Daoy (cell line): ENCODE measurements around the gene GOLIM4. TPM values are rescaled to one million over a fixed set of nuclear protein-coding genes. Genes with fewer than 3 reads are reported as not detected.
"Not testable (repeated sequence)": the region's sequence is repeated elsewhere in the genome, so short reads cannot be mapped to it uniquely, and the experiment has no call there.

ENCODE experiments used
- DNase-seq: peaks from one replicate; pipeline ENCODE4 v3.0.0-alpha.2; 2015; ENCODE audit warnings: low read depth
- total RNA-seq: library from RNA; depleted of rRNA; stranded (reverse); fragments of >200 nt; shearing (Covaris generic); gene quantifications from 2 replicates; pipeline ENCODE4 v1.2.3, GENCODE V29; 2014

Gene GOLIM4
- total RNA-seq, 1 experiment from 2014 or later = 40.1 TPM

GRCh38 chr3:168049367-168049974 is 46.3 kb downstream of the GOLIM4 start:
- peak; percentile 27 for DNase-seq

DNA sequence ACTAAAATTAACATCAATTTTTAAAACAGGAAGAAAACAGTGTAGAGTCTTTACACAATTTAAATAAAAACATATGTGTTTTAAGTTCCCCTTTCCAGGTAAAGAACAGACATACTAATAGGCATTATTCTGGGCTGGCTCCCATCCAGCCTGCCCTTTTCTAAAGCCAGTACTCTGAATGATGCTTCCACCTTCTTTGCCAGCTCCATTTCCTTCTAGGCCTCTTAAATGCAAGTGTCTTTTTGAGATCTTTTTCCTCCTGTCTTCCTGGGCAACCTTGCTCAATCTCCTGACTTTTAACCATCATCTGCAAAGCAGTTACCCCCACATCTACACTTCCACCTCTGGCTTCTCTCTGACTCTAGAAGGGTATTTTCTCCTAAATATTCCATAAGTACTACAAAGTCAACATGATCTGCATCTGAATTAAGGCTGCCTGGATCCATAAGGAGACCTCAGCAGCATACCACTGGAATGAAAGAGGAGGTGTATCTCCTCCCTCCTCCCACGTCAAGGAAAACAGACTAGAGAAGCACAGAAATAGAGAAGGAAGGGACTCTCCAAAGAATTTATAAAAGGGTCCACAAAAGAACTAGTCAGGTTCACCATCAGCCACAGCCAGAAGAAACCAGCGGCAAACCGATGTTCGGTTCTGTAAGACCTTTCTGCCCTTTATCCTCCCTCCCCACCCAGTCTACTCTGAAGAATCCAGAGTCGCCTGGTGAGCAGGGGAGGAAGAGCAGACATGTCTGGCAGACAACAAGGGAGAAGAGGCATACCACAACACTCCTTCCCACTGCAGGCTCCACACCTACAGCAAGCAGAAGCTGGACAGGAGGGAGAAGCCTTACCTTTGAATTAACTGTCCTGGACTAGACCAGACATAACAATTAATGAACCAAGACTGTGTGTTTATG is 47.1 kb downstream of the GOLIM4 start:
- DNase-seq = no peak

GRCh38 chr3:168047936-168048335 is 47.8 kb downstream of the GOLIM4 start:
- no peak for DNase-seq

GRCh38 chr3:168047190-168047795 is 48.4 kb downstream of the GOLIM4 start:
- peak; percentile 60 for DNase-seq

DNA sequence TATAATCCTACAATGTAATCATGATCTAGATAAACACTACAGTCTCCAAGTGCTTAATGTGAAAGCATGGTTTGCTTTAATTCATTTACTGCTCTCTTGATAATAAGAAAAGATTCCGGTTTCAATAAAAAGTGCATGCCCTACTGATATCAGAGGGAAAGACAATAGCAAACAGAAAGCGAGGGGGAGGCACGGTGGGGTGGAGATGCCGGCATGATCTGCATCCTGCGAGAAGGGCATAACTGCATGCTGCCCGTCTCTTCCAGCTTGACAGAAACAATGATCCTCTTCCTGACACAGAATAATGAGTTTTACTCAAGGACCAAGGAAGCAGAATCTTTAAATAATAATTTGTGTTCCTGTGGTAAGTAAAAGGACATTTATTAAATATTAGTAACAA is 51.7 kb downstream of the GOLIM4 start:
- DNase-seq = no peak

DNA sequence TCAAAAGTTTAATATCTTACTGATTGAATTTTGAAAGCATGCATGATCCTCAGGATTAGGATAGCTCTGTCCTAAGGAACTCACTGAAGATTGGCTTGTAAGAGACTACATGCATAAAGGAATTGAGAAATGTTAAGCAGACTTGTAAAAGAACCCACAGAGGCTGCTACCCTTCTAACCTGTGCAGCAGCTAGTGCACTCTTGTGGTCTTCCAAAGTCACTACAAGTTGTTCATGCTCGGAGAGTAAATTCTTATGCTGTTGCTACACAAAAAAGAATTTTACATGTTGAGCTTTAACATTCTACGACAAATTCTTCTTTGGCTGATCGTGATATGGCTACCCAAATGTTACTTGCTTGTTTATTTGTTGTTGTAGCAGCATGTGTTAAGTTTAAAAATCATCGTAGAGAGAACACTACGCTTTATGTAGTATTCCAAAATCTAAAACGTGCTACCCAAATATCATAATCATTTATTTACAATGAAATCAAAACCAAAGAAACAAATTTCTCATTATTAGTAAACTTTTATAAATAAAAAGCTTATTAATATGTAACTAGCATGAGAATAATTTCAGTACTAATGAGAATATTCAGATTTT is 55.0 kb downstream of the GOLIM4 start:
- DNase-seq = peak; percentile 34

DNA sequence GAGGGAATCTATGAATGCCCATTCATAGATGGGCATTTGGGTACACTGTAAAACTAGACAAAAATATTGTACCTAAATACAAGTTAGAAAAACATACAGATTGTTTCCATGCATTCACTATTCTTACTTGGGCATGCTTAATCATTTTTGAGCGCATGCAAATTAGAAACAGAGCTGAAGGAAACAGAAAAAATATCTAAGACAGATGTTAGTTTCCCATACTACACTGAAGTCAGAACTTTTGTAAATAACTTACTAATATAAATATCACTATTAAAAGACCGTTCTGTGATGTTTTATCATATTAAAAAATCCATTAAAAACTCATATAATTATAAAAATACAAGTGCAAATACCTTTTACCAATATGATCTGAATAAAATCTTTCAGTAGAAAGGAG is 58.7 kb downstream of the GOLIM4 start:
- DNase-seq = no peak

DNA sequence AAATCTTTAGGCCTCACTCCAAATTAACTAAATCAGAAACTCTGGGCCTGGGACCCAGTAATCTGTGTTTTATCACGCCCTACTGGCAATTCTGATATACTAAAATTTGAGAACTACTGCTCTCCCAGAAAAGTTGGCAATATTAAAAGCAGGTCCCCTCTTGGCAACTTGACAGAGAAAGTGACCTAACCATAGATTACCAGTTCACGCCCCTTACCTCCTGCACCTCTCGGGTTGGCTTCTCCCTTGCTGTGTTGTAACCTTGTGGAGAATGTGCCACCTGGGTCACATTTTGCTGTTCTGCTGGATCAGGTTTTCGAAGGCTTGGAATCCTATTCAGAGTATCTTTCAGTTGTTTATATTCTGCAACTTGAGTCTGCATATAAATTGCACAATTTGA is 59.1 kb downstream of the GOLIM4 start:
- no peak for DNase-seq

DNA sequence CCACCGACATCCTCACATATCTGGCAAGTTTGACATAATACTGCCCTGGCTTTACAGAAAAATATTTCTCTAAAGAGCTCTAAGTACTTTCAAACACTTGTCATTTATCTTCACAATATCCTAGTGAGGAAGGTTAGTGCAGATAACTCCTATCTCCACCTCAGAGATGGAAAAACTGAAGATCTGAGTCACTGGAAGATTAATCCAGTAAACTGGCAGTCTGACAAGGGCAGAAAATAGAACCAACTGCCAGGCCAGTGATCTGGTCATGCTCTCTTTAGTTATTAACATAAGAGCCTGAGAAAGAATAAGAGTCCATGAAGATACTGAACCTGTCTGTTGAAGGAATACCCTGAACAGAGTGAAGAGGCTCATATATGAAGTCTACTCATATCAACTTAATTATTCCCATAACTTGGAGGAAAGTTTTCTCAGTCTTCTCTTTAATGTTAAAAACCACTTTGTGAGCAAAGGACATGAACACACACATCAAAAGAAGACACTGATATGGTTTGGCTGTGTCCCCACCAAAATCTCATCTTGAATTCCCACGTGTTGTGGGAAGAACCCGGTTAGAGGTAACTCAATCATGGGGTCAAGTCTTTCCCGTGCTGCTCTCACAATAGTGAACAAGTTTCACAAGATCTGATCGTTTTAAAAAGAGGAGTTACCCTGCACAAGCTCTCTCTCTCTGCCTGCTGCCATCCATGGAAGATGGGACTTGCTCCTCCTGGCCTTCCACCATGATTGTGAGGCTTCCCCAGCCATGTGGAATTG is 61.4 kb downstream of the GOLIM4 start:
- DNase-seq = peak; percentile 8

DNA sequence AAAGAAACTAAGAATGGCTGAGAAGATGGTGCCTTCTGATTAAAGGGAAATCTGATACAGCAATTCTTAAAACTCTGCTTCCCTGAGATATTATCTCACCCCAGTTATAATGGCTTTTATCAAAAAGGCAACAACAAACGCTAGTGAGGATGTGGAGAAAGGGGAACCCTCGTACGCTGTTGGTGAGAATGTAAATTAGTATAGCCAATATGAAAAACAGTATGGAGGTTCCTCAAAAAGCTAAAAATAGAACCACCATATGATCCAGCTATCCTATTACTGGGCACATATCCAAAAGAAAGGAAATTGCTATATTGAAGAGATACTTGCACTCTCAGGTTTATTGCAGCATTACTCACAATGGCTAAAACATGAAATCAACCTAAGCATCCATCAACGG is 65.1 kb downstream of the GOLIM4 start:
- no peak for DNase-seq

DNA sequence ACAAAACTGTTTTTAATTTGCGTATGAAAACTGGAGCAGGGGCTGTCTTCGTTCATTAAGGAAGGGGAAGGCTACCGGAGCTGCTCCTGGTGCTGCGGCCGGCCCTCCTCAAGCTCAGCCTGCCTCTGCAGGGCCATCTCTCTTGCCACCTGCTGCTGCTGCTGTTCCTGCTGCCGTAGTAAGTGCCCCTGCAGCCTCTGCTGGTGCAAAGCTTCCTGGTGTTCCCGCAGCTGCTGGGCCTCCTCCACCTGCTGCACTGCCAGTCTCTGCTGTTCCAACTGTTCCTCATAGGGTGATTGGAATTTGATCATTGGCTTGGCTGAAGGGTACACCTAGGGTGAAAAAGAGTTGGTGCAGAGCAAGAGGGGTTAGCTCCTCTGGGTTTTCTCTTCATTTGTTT is 66.0 kb downstream of the GOLIM4 start:
- no peak for DNase-seq

GRCh38 chr3:168028086-168028485 is 67.6 kb downstream of the GOLIM4 start:
- no peak for DNase-seq

- no peak for DNase-seq
Measured at GRCh38 chr3:168026764-168027163, 69.0 kb downstream of the GOLIM4 start.

GRCh38 chr3:168025076-168025475 is 70.6 kb downstream of the GOLIM4 start:
- no peak for DNase-seq

- peak; percentile 79 for DNase-seq
Measured at GRCh38 chr3:168024537-168024941, 71.2 kb downstream of the GOLIM4 start.

- DNase-seq = no peak
Measured at GRCh38 chr3:168021737-168022450, 73.8 kb downstream of the GOLIM4 start.

DNA sequence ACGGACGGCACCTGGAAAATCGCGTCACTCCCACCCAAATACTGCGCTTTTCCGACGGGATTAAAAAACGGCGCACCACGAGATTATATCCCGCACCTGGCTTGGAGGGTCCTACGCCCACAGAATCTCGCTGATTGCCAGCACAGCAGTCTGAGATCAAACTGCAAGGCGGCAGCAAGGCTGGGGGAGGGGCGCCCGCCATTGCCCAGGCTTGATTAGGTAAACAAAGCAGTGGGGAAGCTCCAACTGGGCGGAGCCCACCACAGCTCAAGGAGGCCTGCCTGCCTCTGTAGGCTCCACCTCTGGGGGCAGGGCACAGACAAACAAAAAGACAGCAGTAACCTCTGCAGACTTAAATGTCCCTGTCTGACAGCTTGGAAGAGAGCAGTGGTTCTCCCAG is 84.4 kb downstream of the GOLIM4 start:
- not testable (repeated sequence) for DNase-seq

GRCh38 chr3:168006584-168006983 is 89.1 kb downstream of the GOLIM4 start:
- no peak for DNase-seq

- DNase-seq = no peak
Measured at GRCh38 chr3:168003911-168004310, 91.8 kb downstream of the GOLIM4 start.

DNA sequence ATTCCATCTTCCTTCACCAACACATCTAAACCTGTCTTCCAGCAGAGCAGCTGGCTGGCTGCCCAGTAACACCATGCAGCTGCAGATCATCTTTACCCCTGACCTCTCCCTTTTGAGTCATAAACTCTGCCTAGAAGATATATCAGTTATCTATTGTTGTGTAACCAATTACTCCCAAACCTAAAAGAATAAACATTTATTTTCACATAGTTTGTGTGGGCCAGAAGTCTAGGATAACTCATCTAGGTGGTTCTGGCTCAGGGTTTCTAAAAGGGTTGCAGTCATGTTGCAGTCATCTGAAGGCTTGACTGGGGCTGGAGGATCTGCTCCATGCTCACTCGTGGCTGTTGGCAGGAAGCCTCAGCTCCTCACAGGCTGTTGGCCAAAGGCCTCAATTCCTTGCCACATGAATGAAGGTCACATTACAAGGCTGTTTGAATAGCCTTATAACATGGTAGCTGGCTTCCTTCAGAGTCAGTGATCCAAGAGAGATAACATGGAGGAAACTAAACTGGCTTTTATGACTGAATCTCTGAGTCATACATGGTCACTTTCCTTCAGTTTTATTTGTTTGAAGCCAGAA is 92.8 kb downstream of the GOLIM4 start:
- DNase-seq = peak; percentile 48

DNA sequence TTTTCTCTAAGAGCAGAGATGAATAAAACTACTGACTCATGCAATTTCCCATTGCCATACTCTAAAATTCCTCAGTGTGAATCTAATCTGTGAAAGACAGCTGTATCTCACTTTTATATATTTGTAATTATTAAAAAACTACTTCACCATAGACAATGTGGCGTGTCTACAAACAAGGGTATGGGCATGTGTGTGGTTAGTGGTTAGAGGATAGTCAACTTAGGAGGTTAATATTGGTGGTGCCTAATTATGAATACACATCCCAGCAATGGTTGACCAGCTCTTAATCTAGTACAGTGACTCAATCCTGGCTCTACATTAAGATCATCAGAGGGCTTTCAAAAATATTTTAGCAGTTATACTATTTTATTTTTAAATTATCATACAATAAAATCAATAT is 94.5 kb downstream of the GOLIM4 start:
- no peak for DNase-seq
